ENCODE results near the gene NFX1.
A peak's percentile ranks its signal among the peaks of the same experiment; 100 is the strongest.
"Not testable (repeated sequence)": the region's sequence is repeated elsewhere in the genome, so short reads cannot be mapped to it uniquely, and the experiment has no call there.

The NFX1 gene

DNA sequence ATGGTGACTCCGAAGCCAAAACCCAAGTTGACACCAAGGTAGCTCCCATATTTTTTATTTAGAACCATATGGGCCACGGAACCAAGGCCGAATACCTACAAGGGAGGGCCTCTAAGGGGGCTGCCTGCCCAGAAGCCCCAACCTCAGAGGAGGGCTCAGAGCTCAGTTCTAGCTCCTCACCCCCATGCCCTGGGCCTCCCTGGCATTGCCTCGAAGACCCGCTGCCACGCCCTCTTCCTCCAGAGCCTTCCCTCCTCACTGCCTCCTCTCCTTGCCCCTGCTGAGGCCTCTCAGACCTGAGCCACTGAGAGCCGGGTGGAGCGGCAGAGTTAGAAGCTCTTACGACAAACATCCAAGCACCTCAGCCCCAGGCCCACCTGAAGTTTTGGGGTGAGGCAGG lies 96.7 kb downstream of the NFX1 start:
- WGBS (ENCODE audit: extremely low coverage, insufficient coverage, low lambda C conversion rate): no CpG with 5 or more reads among the region's 9 CpGs

DNA sequence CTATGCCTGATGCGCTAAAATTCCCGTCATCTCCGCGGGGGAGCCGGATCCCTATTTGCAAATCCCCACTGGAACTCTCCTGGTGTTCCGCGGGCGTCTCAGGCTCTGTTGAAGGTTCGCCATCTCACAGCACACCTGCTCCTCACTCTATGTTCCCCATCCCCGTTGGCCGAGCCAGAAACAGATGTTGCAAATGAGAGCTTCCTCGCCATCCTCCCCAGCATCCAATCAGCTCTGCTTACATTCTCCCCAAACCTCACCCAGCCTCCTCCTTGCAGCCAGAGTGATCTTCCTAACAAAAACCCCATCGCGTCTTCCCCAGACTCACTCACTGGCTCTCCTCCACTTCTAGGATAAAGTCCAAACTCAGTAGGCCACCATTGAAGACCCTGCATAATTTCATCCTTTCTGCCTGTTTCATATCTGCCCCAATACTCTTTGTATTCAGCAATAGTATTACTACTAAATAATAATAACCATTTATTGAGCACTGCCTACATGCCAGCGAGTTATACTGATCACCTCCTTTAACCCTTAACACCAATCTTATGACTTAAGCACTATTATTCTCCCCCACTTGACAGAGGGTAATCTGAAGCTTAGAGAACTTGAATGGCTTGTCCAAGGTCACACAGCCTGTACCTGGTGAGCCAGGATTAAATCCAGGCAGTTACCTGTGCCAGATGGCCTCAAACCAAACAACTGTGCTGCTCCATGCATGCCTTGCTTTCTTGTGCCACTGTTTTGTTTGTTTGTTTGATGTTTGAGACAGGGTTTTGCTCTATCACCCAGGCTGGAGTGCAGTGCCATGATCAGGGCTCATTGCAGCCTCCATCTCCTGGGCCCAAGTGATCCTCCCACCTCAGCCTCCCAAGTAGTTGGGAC lies 98.0 kb downstream of the NFX1 start:
- H3K4me2 ChIP-seq (ENCODE audit: low read length): no peak overlapping the region
- no peak overlapping the region for H3K56ac ChIP-seq (ENCODE audit: low read length)
- H2BK5ac ChIP-seq (ENCODE audit: low read length): no peak overlapping the region
- H3K4me3 ChIP-seq (ENCODE audit: low read length): no peak overlapping the region
- no peak for DNase-seq
- H3K9ac ChIP-seq (ENCODE audit: low read length): no peak overlapping the region
- H3K4ac ChIP-seq (ENCODE audit: low read depth, low read length): no peak overlapping the region
- no peak overlapping the region for H3K27ac ChIP-seq (ENCODE audit: low read depth, low read length)
- no peaks in the 10 kb centered on the region for H3K27me3 ChIP-seq (ENCODE audit: insufficient read depth, low read length, poor library complexity)
- no peak overlapping the region for H3K18ac ChIP-seq (ENCODE audit: low read length)
- H2BK15ac ChIP-seq (replicated peaks; ENCODE audit: low read depth): no peak overlapping the region
- no peak overlapping the region for H2BK120ac ChIP-seq (ENCODE audit: low read depth, low read length)
- 100% methylated on average over 1 of the region's 15 CpGs for WGBS (ENCODE audit: extremely low coverage, insufficient coverage, low lambda C conversion rate)
- H4K5ac ChIP-seq (ENCODE audit: low read length): no peak overlapping the region
- no peaks in the 10 kb centered on the region for H3K79me1 ChIP-seq (ENCODE audit: low read length)
- no peaks in the 10 kb centered on the region for H3K79me2 ChIP-seq (ENCODE audit: control insufficient read depth, insufficient read depth, low read length)
- H4K8ac ChIP-seq (ENCODE audit: low read depth, low read length): no peak overlapping the region
- no peak overlapping the region for H2AK5ac ChIP-seq (ENCODE audit: low read length)
- no peaks in the 10 kb centered on the region for H3K36me3 ChIP-seq (ENCODE audit: control insufficient read depth, insufficient read depth, low read length)
- H3K4me1 ChIP-seq (ENCODE audit: control insufficient read depth, low read depth, low read length): no peaks in the 10 kb centered on the region
- H3K23ac ChIP-seq (ENCODE audit: low read length): no peak overlapping the region

More for the DNA sequence above, 96.7 kb downstream of the NFX1 start:
- not testable (repeated sequence) for H3K79me2 ChIP-seq (ENCODE audit: control insufficient read depth, insufficient read depth, low read length); H2BK120ac ChIP-seq (ENCODE audit: low read depth, low read length); DNase-seq; H3K27me3 ChIP-seq (ENCODE audit: insufficient read depth, low read length, poor library complexity); H3K56ac ChIP-seq (ENCODE audit: low read length); H3K36me3 ChIP-seq (ENCODE audit: control insufficient read depth, insufficient read depth, low read length); H3K23ac ChIP-seq (ENCODE audit: low read length); H3K27ac ChIP-seq (ENCODE audit: low read depth, low read length); H3K4me1 ChIP-seq (ENCODE audit: control insufficient read depth, low read depth, low read length); H4K8ac ChIP-seq (ENCODE audit: low read depth, low read length); H3K18ac ChIP-seq (ENCODE audit: low read length); H3K4me3 ChIP-seq (ENCODE audit: low read length); H3K4me2 ChIP-seq (ENCODE audit: low read length); H2AK5ac ChIP-seq (ENCODE audit: low read length); H2BK5ac ChIP-seq (ENCODE audit: low read length); H4K5ac ChIP-seq (ENCODE audit: low read length); H3K79me1 ChIP-seq (ENCODE audit: low read length); H2BK15ac ChIP-seq (replicated peaks; ENCODE audit: low read depth); H3K9ac ChIP-seq (ENCODE audit: low read length); H3K4ac ChIP-seq (ENCODE audit: low read depth, low read length)

DNA sequence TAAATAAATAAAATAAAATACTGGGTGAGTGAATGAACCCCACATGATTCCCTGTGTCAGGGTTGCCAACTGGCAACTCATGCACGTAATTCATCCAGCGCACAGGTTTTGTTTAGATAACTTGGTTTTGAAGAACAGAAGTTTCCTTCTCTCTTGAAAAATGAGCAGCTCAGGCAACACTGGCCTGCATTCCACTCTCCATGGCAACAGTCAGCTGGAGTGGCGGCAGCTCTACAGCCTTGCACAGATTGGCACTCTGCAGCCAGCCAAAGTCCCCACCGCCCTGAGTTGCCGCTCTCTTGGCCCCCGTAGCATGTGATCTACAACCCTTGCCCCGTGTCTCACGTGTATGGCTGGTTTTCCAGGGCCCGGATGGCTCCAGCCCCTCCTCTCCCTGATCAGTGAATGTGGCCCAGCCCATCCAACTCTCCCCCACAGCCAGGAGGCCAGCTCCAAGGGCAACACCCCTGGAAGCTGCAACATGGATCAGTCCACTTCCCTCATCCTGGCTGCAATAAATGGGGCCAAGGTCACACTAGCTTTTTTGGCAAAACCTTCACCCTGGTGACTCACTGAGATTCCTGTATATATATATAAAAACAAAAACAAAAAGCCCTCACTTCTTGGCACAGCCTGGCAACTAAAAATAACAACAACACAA lies 100.9 kb downstream of the NFX1 start:
- H3K4me2 ChIP-seq (ENCODE audit: low read length); H4K5ac ChIP-seq (ENCODE audit: low read length); H3K36me3 ChIP-seq (ENCODE audit: control insufficient read depth, insufficient read depth, low read length); H3K23ac ChIP-seq (ENCODE audit: low read length); H3K79me2 ChIP-seq (ENCODE audit: control insufficient read depth, insufficient read depth, low read length); H3K18ac ChIP-seq (ENCODE audit: low read length); H2AK5ac ChIP-seq (ENCODE audit: low read length); H3K56ac ChIP-seq (ENCODE audit: low read length); H3K27ac ChIP-seq (ENCODE audit: low read depth, low read length); H3K9ac ChIP-seq (ENCODE audit: low read length); H3K4me3 ChIP-seq (ENCODE audit: low read length); H3K4ac ChIP-seq (ENCODE audit: low read depth, low read length); H3K4me1 ChIP-seq (ENCODE audit: control insufficient read depth, low read depth, low read length); H2BK15ac ChIP-seq (replicated peaks; ENCODE audit: low read depth); H2BK120ac ChIP-seq (ENCODE audit: low read depth, low read length); H2BK5ac ChIP-seq (ENCODE audit: low read length); H4K8ac ChIP-seq (ENCODE audit: low read depth, low read length); H3K27me3 ChIP-seq (ENCODE audit: insufficient read depth, low read length, poor library complexity); H3K79me1 ChIP-seq (ENCODE audit: low read length): not testable (repeated sequence)
- DNase-seq: peak; percentile 85
- no CpG with 5 or more reads among the region's 9 CpGs for WGBS (ENCODE audit: extremely low coverage, insufficient coverage, low lambda C conversion rate)

DNA sequence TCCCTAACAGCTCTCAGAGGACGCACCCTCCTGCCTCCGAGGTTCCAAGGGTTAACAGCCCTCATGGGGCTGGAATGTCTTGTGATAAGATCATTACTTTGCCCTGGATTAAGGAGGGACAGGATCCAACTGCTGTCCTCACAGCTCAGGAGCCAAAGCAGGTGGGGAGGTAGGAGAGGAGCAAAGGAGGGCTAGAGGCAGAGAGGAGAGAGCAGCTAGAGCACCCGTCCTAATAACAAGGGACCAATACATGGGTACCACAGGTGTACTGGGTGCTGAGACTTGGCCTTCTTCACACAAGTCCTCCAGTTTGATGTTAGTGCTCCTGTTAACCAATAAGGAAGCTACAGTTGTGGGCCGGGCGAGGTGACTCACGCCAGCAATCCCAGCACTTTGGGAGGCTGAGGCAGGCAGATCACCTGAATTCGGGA lies 102.3 kb downstream of the NFX1 start:
- H4K5ac ChIP-seq (ENCODE audit: low read length); H3K27me3 ChIP-seq (ENCODE audit: insufficient read depth, low read length, poor library complexity); H3K4ac ChIP-seq (ENCODE audit: low read depth, low read length); H3K4me3 ChIP-seq (ENCODE audit: low read length); H3K27ac ChIP-seq (ENCODE audit: low read depth, low read length); H4K8ac ChIP-seq (ENCODE audit: low read depth, low read length); H3K18ac ChIP-seq (ENCODE audit: low read length); H3K9ac ChIP-seq (ENCODE audit: low read length); H3K79me2 ChIP-seq (ENCODE audit: control insufficient read depth, insufficient read depth, low read length); H2BK120ac ChIP-seq (ENCODE audit: low read depth, low read length); H2AK5ac ChIP-seq (ENCODE audit: low read length); H2BK5ac ChIP-seq (ENCODE audit: low read length); H3K36me3 ChIP-seq (ENCODE audit: control insufficient read depth, insufficient read depth, low read length); H2BK15ac ChIP-seq (replicated peaks; ENCODE audit: low read depth); H3K23ac ChIP-seq (ENCODE audit: low read length); H3K4me1 ChIP-seq (ENCODE audit: control insufficient read depth, low read depth, low read length); H3K79me1 ChIP-seq (ENCODE audit: low read length); H3K4me2 ChIP-seq (ENCODE audit: low read length); H3K56ac ChIP-seq (ENCODE audit: low read length): not testable (repeated sequence)
- peak; percentile 66 for DNase-seq
- WGBS (ENCODE audit: extremely low coverage, insufficient coverage, low lambda C conversion rate): no CpG with 5 or more reads among the region's 7 CpGs

DNA sequence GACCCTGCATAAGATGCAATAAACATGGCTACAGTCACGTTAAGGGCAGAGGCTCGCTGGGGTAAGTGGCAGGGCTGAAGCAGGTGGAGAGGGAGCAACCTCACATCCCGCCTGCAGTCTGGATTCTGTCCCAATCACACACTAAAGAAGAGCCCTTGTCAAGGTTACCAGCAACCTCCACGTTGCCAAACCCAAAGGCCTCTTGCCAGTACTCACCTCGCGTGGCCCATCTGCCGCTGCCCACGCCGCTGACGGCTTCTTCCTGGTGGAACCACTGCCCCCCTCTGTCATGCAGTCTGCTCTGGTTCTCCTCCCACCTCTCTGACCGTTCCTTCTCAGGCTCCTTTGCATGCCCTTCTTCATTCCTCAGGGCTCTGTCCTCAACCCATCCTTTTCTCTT lies 103.3 kb downstream of the NFX1 start:
- Histone ChIP-seq H3K23ac (ENCODE audit: low read length) (no peak overlapping the region), H3K4me1 (ENCODE audit: control insufficient read depth, low read depth, low read length) (no peaks in the 10 kb centered on the region), H3K18ac (ENCODE audit: low read length) (no peak overlapping the region), H3K4me3 (ENCODE audit: low read length) (no peak overlapping the region), H3K4me2 (ENCODE audit: low read length) (no peak overlapping the region), H2AK5ac (ENCODE audit: low read length) (no peak overlapping the region), H3K27me3 (ENCODE audit: insufficient read depth, low read length, poor library complexity) (no peaks in the 10 kb centered on the region), H4K5ac (ENCODE audit: low read length) (no peak overlapping the region), H3K9ac (ENCODE audit: low read length) (no peak overlapping the region), H3K36me3 (ENCODE audit: control insufficient read depth, insufficient read depth, low read length) (no peaks in the 10 kb centered on the region), H3K27ac (ENCODE audit: low read depth, low read length) (no peak overlapping the region), H4K8ac (ENCODE audit: low read depth, low read length) (no peak overlapping the region), H3K79me1 (ENCODE audit: low read length) (no peaks in the 10 kb centered on the region), H2BK120ac (ENCODE audit: low read depth, low read length) (no peak overlapping the region), H3K79me2 (ENCODE audit: control insufficient read depth, insufficient read depth, low read length) (no peaks in the 10 kb centered on the region), H3K4ac (ENCODE audit: low read depth, low read length) (no peak overlapping the region), H3K56ac (ENCODE audit: low read length) (no peak overlapping the region), H2BK5ac (ENCODE audit: low read length) (no peak overlapping the region), H2BK15ac (replicated peaks; ENCODE audit: low read depth) (no peak overlapping the region)
- DNase-seq: no peak
- WGBS (ENCODE audit: extremely low coverage, insufficient coverage, low lambda C conversion rate): no CpG with 5 or more reads among the region's 11 CpGs

All from mesendoderm (in vitro differentiated cells).